GM12874 (cell line): Measurements from ENCODE around the gene ANKRD17.

ENCODE experiments used
- CTCF ChIP-seq: IDR thresholded peaks from 2 replicates; pipeline ENCODE4 v1.5.1; 2011; ENCODE audit warnings: low read depth, mild to moderate bottlenecking, control low read depth, low read length, moderate library complexity; ENCODE audit not compliant: insufficient read depth

Gene ANKRD17

GRCh38 chr4:73237044-73237443 lies 21.6 kb downstream of the ANKRD17 start:
- no peak for TF ChIP-seq CTCF

GRCh38 chr4:73236151-73236550 lies 22.4 kb downstream of the ANKRD17 start:
- TF ChIP-seq CTCF = no peak

- TF ChIP-seq CTCF = no peak
Measured at GRCh38 chr4:73234712-73235111, 23.9 kb downstream of the ANKRD17 start.

GRCh38 chr4:73231518-73232487 lies 26.8 kb downstream of the ANKRD17 start:
- TF ChIP-seq CTCF = no peak

- no peak for TF ChIP-seq CTCF
Measured at GRCh38 chr4:73230865-73231517, 27.6 kb downstream of the ANKRD17 start.

GRCh38 chr4:73224886-73225285 lies 33.7 kb downstream of the ANKRD17 start:
- no peak for TF ChIP-seq CTCF

- no peak for TF ChIP-seq CTCF
Measured at GRCh38 chr4:73223258-73223650, 35.3 kb downstream of the ANKRD17 start.
